WI38 (cell line): Measurements from ENCODE around the gene MAP7D1.
"Not testable (repeated sequence)": the region's sequence is repeated elsewhere in the genome, so short reads cannot be mapped to it uniquely, and the experiment has no call there.

Experiments used
- H3K4me3 ChIP-seq: 2 replicates; pipeline ENCODE4 v1.5.1; 2011; ENCODE audit warnings: low read depth, mild to moderate bottlenecking, control low read depth, low read length
- CTCF ChIP-seq: IDR thresholded peaks from 2 replicates; pipeline ENCODE4 v1.5.1; 2012; ENCODE audit warnings: low read depth, mild to moderate bottlenecking, control low read depth, low read length

Gene MAP7D1

DNA sequence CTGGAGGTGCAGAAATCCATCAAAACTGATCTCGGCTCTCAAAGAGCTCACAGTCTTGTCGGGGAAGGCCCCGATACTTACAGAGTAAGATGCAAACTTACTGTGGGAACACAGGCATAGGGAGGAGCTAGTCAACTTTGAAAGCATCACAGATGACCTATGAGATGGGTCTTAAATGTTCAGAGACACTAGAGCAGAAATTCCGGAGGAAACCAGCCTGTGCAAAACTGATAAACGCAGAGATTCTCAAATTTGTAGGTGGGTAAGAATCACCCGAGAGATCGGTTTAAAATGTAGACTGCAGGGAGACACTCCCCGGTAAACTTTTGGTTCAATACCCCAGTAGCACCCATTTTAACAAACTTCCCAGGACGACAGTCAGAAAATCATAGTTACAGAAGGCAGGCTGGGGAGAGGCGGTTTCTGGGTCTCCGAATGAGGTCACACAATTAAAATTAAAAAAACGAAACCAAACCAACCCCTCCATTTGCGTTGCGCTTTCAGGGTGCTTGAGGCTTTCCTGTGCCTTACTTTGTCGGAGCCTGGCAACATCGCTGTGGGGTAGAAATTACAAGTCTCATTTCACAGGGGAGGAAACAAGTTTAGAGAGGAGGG is 67.5 kb downstream of the MAP7D1 start:
- no peak for TF ChIP-seq CTCF

GRCh38 chr1:36223996-36224536 is 68.1 kb downstream of the MAP7D1 start, which contains the start of gene THRAP3:
TSS of gene THRAP3 (plus strand) at chr1:36224443. CDS start at chr1:36282564, 58,121 bp downstream.
- no peak for TF ChIP-seq CTCF
- peak within 1 kb of the TSS; percentile 96 for H3K4me3 ChIP-seq

More for the DNA sequence above, 67.5 kb downstream of the MAP7D1 start:
- H3K4me3 ChIP-seq, result peak overlapping the region; percentile 67

- peak overlapping the region; percentile 96 for H3K4me3 ChIP-seq
- TF ChIP-seq CTCF, result peak; percentile 54
Measured at GRCh38 chr1:36224537-36225282, 68.8 kb downstream of the MAP7D1 start.

DNA sequence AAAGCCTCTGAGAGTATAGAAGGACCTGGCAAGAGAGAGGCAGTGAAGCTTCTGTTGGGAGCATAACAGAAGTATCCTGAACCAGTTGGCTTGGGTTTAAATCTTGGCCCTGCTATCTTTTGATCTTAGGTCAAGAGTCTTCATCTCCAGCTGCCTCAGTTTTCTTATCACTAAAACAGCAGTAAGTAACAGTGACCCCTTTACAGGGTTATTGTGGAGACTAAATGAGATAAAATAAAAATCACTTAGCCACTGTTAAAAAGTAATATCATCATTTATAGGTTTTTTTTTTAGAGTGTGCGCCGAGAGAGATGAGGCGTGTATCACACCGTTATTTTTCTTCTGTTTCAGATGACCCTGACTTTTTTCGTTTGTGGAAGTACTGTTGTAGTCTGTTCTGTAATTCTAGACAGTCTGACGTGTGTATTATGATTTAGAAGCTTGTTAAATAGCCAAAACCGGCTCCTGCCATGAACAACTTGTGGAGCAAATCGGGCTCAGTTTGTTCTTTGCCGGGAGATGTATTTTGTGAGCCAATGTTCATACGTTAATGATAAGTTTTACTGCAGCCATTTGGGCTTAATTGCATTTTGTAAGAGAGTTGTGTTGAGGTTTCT is 69.4 kb downstream of the MAP7D1 start:
- peak overlapping the region; percentile 96 for H3K4me3 ChIP-seq
- TF ChIP-seq CTCF, result no peak

DNA sequence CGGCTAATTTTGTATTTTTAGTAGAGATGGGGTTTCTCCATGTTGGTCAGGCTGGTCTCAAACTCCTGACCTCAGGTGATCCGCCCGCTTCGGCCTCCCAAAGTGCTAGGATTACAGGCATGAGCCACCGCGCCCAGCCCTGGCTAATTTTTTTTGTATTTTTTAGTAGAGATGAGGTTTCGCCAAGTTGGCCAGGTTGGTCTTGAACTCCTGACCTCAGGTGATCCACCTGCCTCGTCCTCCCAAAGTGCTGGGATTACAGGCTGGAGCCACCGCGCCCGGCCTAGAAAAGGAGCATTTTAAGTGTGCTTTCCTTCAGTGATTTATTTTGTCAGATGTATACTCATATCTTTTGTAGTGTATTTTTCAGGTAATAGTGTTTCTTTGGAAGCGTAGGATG is 74.3 kb downstream of the MAP7D1 start:
- H3K4me3 ChIP-seq, result not testable (repeated sequence)
